CD1c-positive myeloid dendritic cell (primary cell): Measurements from ENCODE around the gene MACROD1.
A peak's percentile ranks its signal among the peaks of the same experiment; 100 is the strongest.

ENCODE experiments used
- DNase-seq: peaks from one replicate; pipeline ENCODE4 v3.0.0-alpha.2; 2016; ENCODE audit errors: extremely low spot score

MACROD1 gene

GRCh38 chr11:64036087-64037026, 129.6 kb downstream of the MACROD1 start:
- DNase-seq = peak; percentile 30

DNA sequence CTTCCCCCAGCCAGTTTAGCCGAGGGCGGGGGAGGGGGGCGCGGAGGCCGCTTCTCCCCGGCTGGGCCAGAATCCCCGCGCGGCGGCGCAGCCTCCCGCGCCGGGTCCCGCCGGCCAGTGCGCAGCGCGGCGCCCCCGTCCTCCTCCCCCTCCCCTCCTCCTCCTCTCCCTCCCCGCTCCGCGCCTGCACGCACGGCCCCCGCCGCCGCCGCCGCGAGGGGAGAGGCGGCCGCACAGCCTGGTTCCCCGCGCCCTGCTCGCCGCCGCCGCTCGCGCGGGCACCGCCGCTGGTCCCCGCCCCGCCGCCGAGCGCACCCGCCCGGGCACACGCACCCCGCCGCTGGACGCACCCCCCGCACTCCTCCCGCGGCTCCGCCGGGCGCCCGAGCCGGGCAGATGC, 130.3 kb downstream of the MACROD1 start, which contains the start of gene FLRT1:
Gene FLRT1, plus strand, starts transcription at position 356 of the 400 bp plus-strand sequence. CDS start 80,337 bp downstream, outside the sequence.
- no peak for DNase-seq

DNA sequence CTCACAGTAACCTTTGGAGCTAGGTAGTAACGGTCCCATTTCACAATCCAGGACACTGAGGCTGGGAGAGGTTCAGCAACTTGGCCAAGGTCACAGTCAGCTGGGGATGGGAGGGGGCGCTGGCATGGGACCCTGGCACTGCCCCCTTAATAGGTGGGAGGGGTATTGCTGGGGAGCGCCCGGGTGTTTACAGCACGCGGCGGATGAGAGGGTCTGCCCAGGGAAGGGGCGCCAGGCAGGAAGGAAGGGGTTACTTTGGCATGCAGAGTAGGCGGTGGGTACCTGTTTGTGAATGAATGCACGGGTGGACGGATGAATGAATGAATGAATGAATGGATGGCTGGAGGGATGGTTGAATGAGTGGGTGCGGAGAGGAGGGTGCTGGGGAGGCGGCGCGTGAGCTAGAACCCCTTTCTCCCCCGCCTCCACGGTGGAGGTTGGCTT, 130.8 kb downstream of the MACROD1 start:
- no peak for DNase-seq

DNA sequence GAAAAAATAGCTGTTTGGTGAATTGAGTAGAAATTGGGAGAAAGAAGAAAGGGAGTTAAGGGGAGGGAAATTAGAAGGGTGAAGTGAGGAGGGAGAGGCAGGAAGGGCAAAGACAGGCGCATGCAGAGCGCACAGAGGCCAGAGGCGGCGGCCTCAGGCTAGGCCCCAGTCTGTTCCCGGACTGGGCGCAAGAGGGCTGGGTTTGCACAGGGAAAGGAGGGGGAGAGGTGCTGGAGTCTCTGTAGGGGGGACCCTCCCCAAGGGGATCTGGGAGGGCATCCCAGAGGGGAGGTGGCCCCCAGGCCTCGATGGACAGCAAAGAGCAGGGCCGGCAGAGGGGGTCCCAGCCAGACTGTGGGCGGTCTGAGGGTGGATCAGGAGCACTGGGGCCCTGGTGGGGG, 131.5 kb downstream of the MACROD1 start:
- DNase-seq = no peak

GRCh38 chr11:64032050-64032449, 133.9 kb downstream of the MACROD1 start:
- no peak for DNase-seq

DNA sequence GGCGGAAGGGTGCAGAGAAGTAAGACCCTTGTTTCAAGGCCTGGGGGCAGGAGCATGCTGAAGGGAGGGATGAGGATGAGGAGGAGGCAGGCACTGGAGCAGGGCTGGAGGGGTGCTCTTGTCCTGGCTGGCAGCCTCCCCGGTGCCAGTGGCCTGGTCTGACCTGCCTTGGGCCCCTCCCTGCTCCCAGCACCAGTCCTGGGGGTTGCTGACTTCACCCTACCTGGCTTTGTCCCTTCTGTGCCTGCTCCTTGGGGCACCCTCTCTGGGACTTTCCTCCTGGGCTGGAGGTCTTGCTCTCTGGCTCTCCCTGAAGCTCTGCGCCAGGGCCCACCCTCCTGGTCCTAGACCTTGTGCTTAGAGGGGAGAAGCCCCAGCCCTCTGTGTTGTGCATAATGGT, 134.9 kb downstream of the MACROD1 start:
- no peak for DNase-seq

GRCh38 chr11:64029773-64030172, 136.1 kb downstream of the MACROD1 start:
- no peak for DNase-seq

GRCh38 chr11:64028398-64029115, 137.4 kb downstream of the MACROD1 start:
- DNase-seq = no peak

DNA sequence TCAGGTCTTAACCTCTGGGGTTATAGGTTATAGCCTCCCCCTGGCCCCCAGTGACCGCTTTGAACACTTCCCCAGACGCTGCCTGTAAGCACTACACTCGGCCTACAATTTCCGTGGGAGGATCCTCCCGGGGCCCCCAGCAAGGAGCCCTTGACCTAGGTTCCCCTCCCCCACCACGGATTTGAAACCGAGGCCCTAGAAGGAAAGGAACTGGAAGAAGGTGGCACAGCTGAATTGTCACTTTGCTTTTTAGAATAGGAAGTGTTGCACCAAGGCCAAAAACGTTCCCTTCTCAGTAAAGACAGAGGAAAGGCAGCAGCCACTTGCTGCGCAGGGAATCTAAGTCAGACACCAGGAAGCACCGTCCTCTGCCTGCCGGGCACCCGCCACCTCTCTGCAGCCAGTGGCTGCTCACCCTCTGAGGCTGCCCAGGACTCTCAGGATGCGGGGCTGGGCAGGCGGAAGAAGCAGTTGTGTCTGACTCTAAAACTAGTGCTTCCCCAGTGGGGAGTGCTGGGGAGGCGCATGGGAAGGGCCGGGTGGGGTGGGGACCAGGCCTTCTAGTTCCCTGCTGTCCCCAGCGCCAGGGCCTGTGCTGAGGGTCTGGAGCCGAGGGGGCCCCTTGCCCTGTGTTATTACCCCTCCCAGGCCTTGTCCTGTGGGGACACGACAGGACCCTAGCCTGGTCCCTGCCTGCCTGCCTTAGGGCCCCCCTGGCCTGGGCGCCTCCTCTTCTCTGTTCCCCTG, 138.1 kb downstream of the MACROD1 start:
- DNase-seq = peak; percentile 88

GRCh38 chr11:64026575-64027205, 139.2 kb downstream of the MACROD1 start:
- no peak for DNase-seq

- DNase-seq = no peak
Observed at GRCh38 chr11:64025205-64025604, 140.7 kb downstream of the MACROD1 start.

- DNase-seq = no peak
Observed at GRCh38 chr11:64023712-64024710, 141.9 kb downstream of the MACROD1 start.

DNA sequence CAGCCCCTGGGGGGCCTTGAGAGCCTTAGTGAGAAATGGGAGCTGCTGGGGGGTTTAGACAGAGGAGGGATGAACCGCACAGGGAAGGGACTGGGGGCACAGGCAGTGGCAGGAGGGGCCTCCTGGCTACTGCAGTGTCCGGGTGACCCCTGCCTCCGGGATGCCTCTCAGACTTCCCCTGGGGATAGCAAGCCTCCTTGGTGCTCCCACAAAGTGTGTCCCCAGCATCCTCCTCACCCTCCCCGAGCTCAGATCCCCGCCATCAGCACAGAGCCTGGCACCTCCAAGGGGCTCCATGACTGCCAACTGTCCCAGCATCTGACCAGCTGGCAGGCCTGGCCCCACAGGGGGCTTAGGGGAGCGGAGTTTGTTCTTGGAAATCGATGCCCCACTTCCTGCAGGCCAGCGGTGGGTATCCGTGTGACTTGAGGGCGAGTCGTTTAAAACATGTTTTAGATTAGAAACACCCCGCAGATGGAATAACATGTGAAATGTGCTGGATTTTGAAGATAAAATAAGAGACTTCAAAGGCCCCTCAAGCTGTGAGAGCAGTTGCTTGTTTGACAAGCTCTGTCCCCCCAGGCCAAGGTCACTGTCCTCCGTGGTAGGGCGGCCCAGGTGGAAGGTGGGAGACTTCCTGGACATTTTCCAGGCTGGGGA, 143.7 kb downstream of the MACROD1 start:
- no peak for DNase-seq

GRCh38 chr11:64021757-64022093, 144.2 kb downstream of the MACROD1 start:
- DNase-seq = no peak

GRCh38 chr11:64020976-64021756, 144.7 kb downstream of the MACROD1 start:
- no peak for DNase-seq

GRCh38 chr11:64019106-64020037, 146.5 kb downstream of the MACROD1 start:
- DNase-seq = no peak

DNA sequence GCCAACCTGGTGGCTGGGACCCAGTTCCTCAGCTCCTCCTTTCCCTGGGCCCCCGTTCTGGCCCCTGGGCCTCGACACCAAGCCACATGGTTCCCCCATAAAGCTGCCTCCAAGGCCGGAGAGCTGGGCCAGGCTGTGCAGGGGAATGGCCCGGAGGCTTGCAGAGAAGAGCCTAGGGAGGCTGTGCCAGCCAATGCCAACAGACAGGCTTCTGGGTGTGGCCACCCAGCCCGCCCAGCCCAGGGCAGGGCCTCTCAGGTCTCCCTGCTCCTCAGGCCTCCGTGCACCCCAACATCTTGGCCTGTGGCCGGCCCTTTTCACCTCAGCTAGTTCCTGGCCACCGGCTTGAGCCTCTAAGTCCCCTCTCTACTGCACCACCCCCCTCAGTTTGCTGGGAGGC, 147.6 kb downstream of the MACROD1 start:
- no peak for DNase-seq

- no peak for DNase-seq
Observed at GRCh38 chr11:64017945-64018224, 148.0 kb downstream of the MACROD1 start.
